ENCODE data around the gene ZNHIT1.

GRCh38 chr7:101239951-101240220 lies 21.9 kb downstream of the ZNHIT1 start:
- TF ChIP-seq CTCF (IDR thresholded peaks at IDR 0.05; ENCODE audit: insufficient read depth, low read length) (no peak), POLR2AphosphoS5 (IDR thresholded peaks at IDR 0.05; ENCODE audit: low read depth) (no peak), REST (IDR thresholded peaks at IDR 0.05; ENCODE audit: insufficient replicate concordance, low read depth) (no peak)
